CD4-positive, CD25-positive, alpha-beta regulatory T cell (primary cell): ENCODE measurements around the gene TMUB1. TPM values are rescaled to one million over a fixed set of nuclear protein-coding genes. Genes with fewer than 3 reads are reported as not detected.

ENCODE experiments used
- ATAC-seq, 2 donors: fragments of 150-1000 bp; cut with Tn5 transposase; one replicate each; pipeline ENCODE4 v1.10.0; 2021; ENCODE audit warnings: low read depth in 2 of 2, moderate number of reproducible peaks in 2 of 2, moderate library complexity in 1 of 2
- DNase-seq, 3 donors: peaks; one replicate each; pipeline versions ENCODE4 v3.0.0 to v3.0.0-alpha.2; 2012 to 2022; ENCODE audit warnings: mixed read lengths in 1 of 3
- H3K27ac ChIP-seq: one replicate; pipeline ENCODE4 v1.7.0; 2013; ENCODE audit warnings: mild to moderate bottlenecking, low read length; ENCODE audit not compliant: insufficient read depth, poor library complexity, severe bottlenecking
- H3K27me3 ChIP-seq: one replicate; pipeline ENCODE4 v1.7.0; 2013; ENCODE audit warnings: low read length; ENCODE audit not compliant: control insufficient read depth, insufficient read depth
- H3K36me3 ChIP-seq: one replicate; pipeline ENCODE4 v1.7.0; 2013; ENCODE audit warnings: mild to moderate bottlenecking, low read length, moderate library complexity; ENCODE audit not compliant: control insufficient read depth, insufficient read depth
- H3K4me1 ChIP-seq: 2 replicates; pipeline ENCODE4 v1.7.0; 2013; ENCODE audit warnings: mild to moderate bottlenecking, low read length; ENCODE audit not compliant: insufficient read depth, control insufficient read depth, poor library complexity, severe bottlenecking
- H3K4me3 ChIP-seq: one replicate; pipeline ENCODE4 v1.7.0; 2013; ENCODE audit warnings: low read depth, mild to moderate bottlenecking, low read length, moderate library complexity
- H3K9me3 ChIP-seq, 2 experiments: 1 replicate in 1 of 2; 2 replicates in 1 of 2; pipeline ENCODE4 v1.7.0; 2013; ENCODE audit warnings: low read length in 2 of 2, mild to moderate bottlenecking in 1 of 2, moderate library complexity in 1 of 2; ENCODE audit not compliant: control insufficient read depth in 2 of 2
- H3K27ac Mint-ChIP-seq, 3 donors: one replicate each; pipeline ENCODE4 v1.8.0; 2020 to 2022; ENCODE audit warnings: mild to moderate bottlenecking in 3 of 3, mixed read lengths in 3 of 3, moderate library complexity in 2 of 3
- H3K27me3 Mint-ChIP-seq: one replicate; pipeline ENCODE4 v1.8.0; 2022; ENCODE audit warnings: mild to moderate bottlenecking, mixed read lengths
- H3K36me3 Mint-ChIP-seq: one replicate; pipeline ENCODE4 v1.8.0; 2020; ENCODE audit warnings: mixed read lengths
- H3K4me1 Mint-ChIP-seq, 4 donors: one replicate each; pipeline ENCODE4 v1.8.0; 2020 to 2022; ENCODE audit warnings: mixed read lengths in 4 of 4, mild to moderate bottlenecking in 1 of 4
- H3K4me3 Mint-ChIP-seq, 4 donors: one replicate each; pipeline ENCODE4 v1.8.0; 2020 to 2022; ENCODE audit warnings: mild to moderate bottlenecking in 4 of 4, mixed read lengths in 4 of 4, moderate library complexity in 3 of 4
- H3K9me3 Mint-ChIP-seq, 7 donors: one replicate each; pipeline ENCODE4 v1.8.0; 2020 to 2022; ENCODE audit warnings: mixed read lengths in 7 of 7, mild to moderate bottlenecking in 3 of 7, moderate library complexity in 2 of 7
- polyA plus RNA-seq, 4 donors: library from polyadenylated mRNA; unstranded; fragments of 300-500 nt; fragmentation: Illumina TruSeq; gene quantifications; one replicate each; pipeline ENCODE4 v1.2.3, GENCODE V29; 2021
- total RNA-seq: library from RNA; stranded (reverse); gene quantifications from one replicate; pipeline ENCODE4 v1.2.3, GENCODE V29; 2022

TMUB1 gene
- total and polyA plus RNA-seq, 5 donors from 2014 or later, result 41.1 to 54.6 (median 51.3) TPM

- H3K27me3 ChIP-seq, result no peaks in the 10 kb centered on the region
- DNase-seq (no peak), ATAC-seq (no peak)
- H3K4me3 ChIP-seq, result no peak overlapping the region
- no peaks in the 10 kb centered on the region for H3K27me3 Mint-ChIP-seq
- no peaks in the 10 kb centered on the region for H3K4me1 ChIP-seq
- H3K9me3 ChIP-seq, result no peaks in the 10 kb centered on the region
- H3K4me1 Mint-ChIP-seq, result peaks cover 0 to 17% (median 5%) of the 10 kb centered on the region in 4 donors
- H3K36me3 ChIP-seq, result peaks cover 36% of the 10 kb centered on the region
- no peaks in the 10 kb centered on the region for H3K9me3 Mint-ChIP-seq
- peaks cover 12% of the 10 kb centered on the region for H3K36me3 Mint-ChIP-seq
- H3K27ac Mint-ChIP-seq, result no peak overlapping the region
- H3K4me3 Mint-ChIP-seq, result no peak overlapping the region
- no peak overlapping the region for H3K27ac ChIP-seq
These were observed 48.1 kb downstream of the TMUB1 start for GRCh38 chr7:151035026-151035717.

GRCh38 chr7:151034312-151035025, 48.8 kb downstream of the TMUB1 start:
- Histone ChIP-seq H3K27me3 (no peaks in the 10 kb centered on the region), H3K4me1 (peaks cover under 1% of the 10 kb centered on the region), H3K27ac (no peak overlapping the region), H3K9me3 (no peaks in the 10 kb centered on the region), H3K36me3 (peaks cover 36% of the 10 kb centered on the region), H3K4me3 (no peak overlapping the region)
- no peak overlapping the region for H3K4me3 Mint-ChIP-seq
- ATAC-seq (no peak), DNase-seq (no peak)
- H3K27ac Mint-ChIP-seq, result no peak overlapping the region
- no peaks in the 10 kb centered on the region for H3K27me3 Mint-ChIP-seq
- H3K4me1 Mint-ChIP-seq, result peaks cover 0 to 17% (median 9%) of the 10 kb centered on the region in 4 donors
- no peaks in the 10 kb centered on the region for H3K9me3 Mint-ChIP-seq
- H3K36me3 Mint-ChIP-seq, result peaks cover 12% of the 10 kb centered on the region

- H3K27me3 Mint-ChIP-seq, result no peaks in the 10 kb centered on the region
- no peak for ATAC-seq
- H3K9me3 ChIP-seq, result no peaks in the 10 kb centered on the region
- H3K36me3 ChIP-seq, result peaks cover 36% of the 10 kb centered on the region
- DNase-seq, result no peak
- H3K27ac ChIP-seq, result no peak overlapping the region
- peaks cover 12% of the 10 kb centered on the region for H3K36me3 Mint-ChIP-seq
- H3K27ac Mint-ChIP-seq, result no peak overlapping the region
- peaks cover 0 to 19% (median 11%) of the 10 kb centered on the region in 4 donors for H3K4me1 Mint-ChIP-seq
- H3K27me3 ChIP-seq, result no peaks in the 10 kb centered on the region
- H3K4me1 ChIP-seq, result peaks cover 6% of the 10 kb centered on the region
- H3K4me3 Mint-ChIP-seq, result no peak overlapping the region
- H3K4me3 ChIP-seq, result no peak overlapping the region
- H3K9me3 Mint-ChIP-seq, result no peaks in the 10 kb centered on the region
These were observed 49.4 kb downstream of the TMUB1 start for GRCh38 chr7:151033864-151034249.

- Mint-ChIP-seq H3K36me3 (peaks cover 12% of the 10 kb centered on the region), H3K4me1 (peaks cover 0 to 25% (median 16%) of the 10 kb centered on the region in 4 donors), H3K9me3 (no peaks in the 10 kb centered on the region), H3K4me3 (no peak overlapping the region), H3K27me3 (peaks cover under 1% of the 10 kb centered on the region), H3K27ac (no peak overlapping the region)
- peaks cover 36% of the 10 kb centered on the region for H3K36me3 ChIP-seq
- peaks cover 10% of the 10 kb centered on the region for H3K4me1 ChIP-seq
- no peaks in the 10 kb centered on the region for H3K27me3 ChIP-seq
- no peak for ATAC-seq
- H3K9me3 ChIP-seq, result no peaks in the 10 kb centered on the region
- DNase-seq, result no peak
- H3K27ac ChIP-seq, result no peak overlapping the region
- no peak overlapping the region for H3K4me3 ChIP-seq
These were observed 50.1 kb downstream of the TMUB1 start for GRCh38 chr7:151032936-151033863.

Other genes starting within 250 kb of the TMUB1 start
- gene AOC1, start 231.0 kb downstream of the TMUB1 start, total RNA-seq, result not detected
- gene AOC1, start 231.0 kb downstream of the TMUB1 start, polyA plus RNA-seq, result not detected
- 3.5 TPM for gene KCNH2, start 105.2 kb downstream of the TMUB1 start, total RNA-seq
- gene KCNH2, start 105.2 kb downstream of the TMUB1 start, polyA plus RNA-seq, result 1 to 10 TPM in 3 of 4 donors, under 1 TPM in 1; 0.83 to 2.8 (median 1.5) TPM
- gene NOS3, start 92.5 kb downstream of the TMUB1 start, total RNA-seq, result 10.7 TPM
- 1 to 10 TPM; 3.2 to 8.8 (median 7.1) TPM for gene NOS3, start 92.5 kb downstream of the TMUB1 start, polyA plus RNA-seq
- gene ATG9B, start 59.0 kb downstream of the TMUB1 start, total RNA-seq, result 21.2 TPM
- 10 to 100 TPM; 18.6 to 38.7 (median 36.2) TPM for gene ATG9B, start 59.0 kb downstream of the TMUB1 start, polyA plus RNA-seq
- gene ABCB8, start 55.0 kb downstream of the TMUB1 start, total RNA-seq, result 61.4 TPM
- gene ABCB8, start 55.0 kb downstream of the TMUB1 start, polyA plus RNA-seq, result 10 to 100 TPM; 16.9 to 20.6 (median 18.6) TPM
- gene ASIC3, start 35.0 kb downstream of the TMUB1 start, total RNA-seq, result 5.9 TPM
- not detected for gene ASIC3, start 35.0 kb downstream of the TMUB1 start, polyA plus RNA-seq
- gene CDK5, start 25.6 kb downstream of the TMUB1 start, total RNA-seq, result 7.6 TPM
- 10 to 100 TPM; 15.7 to 20.7 (median 17.6) TPM for gene CDK5, start 25.6 kb downstream of the TMUB1 start, polyA plus RNA-seq
- gene SLC4A2, start 23.9 kb downstream of the TMUB1 start, total RNA-seq, result 71.7 TPM
- 10 to 100 TPM; 11.6 to 13.9 (median 12.3) TPM for gene SLC4A2, start 23.9 kb downstream of the TMUB1 start, polyA plus RNA-seq
- gene FASTK, start 2.7 kb downstream of the TMUB1 start, total RNA-seq, result 92.4 TPM
- gene FASTK, start 2.7 kb downstream of the TMUB1 start, polyA plus RNA-seq, result 10 to 100 TPM; 39.5 to 53.3 (median 46.6) TPM
- 24.7 TPM for gene AGAP3, start 3.0 kb upstream of the TMUB1 start, total RNA-seq
- gene AGAP3, start 3.0 kb upstream of the TMUB1 start, polyA plus RNA-seq, result 1 to 10 TPM; 1.9 to 3.2 (median 2.7) TPM
- not detected for gene GBX1, start 84.2 kb upstream of the TMUB1 start, total RNA-seq
- gene GBX1, start 84.2 kb upstream of the TMUB1 start, polyA plus RNA-seq, result not detected
- gene ASB10, start 103.8 kb upstream of the TMUB1 start, total RNA-seq, result not detected
- not detected for gene ASB10, start 103.8 kb upstream of the TMUB1 start, polyA plus RNA-seq
- gene H2BK1, start 127.0 kb upstream of the TMUB1 start, total RNA-seq, result 3.8 TPM
- gene H2BK1, start 127.0 kb upstream of the TMUB1 start, polyA plus RNA-seq, result not detected
- 16.3 TPM for gene ABCF2, start 143.7 kb upstream of the TMUB1 start, total RNA-seq
- 10 to 100 TPM; 25.9 to 31.4 (median 29.7) TPM for gene ABCF2, start 143.7 kb upstream of the TMUB1 start, polyA plus RNA-seq
- 38.8 TPM for gene CHPF2, start 149.0 kb upstream of the TMUB1 start, total RNA-seq
- 10 to 100 TPM; 18.8 to 24.8 (median 23.0) TPM for gene CHPF2, start 149.0 kb upstream of the TMUB1 start, polyA plus RNA-seq
- gene SMARCD3, start 165.2 kb upstream of the TMUB1 start, total RNA-seq, result 4.7 TPM
- 1 to 10 TPM; 1.5 to 4.4 (median 2.1) TPM for gene SMARCD3, start 165.2 kb upstream of the TMUB1 start, polyA plus RNA-seq